HL-60 (cell line): ENCODE results near the gene CACNA2D1.

Experiments
- DNase-seq, 2 experiments: peaks; one replicate each; pipeline ENCODE4 v3.0.0-alpha.2; 2010 to 2020; ENCODE audit warnings: low read depth in 1 of 2, low spot score in 1 of 2
- H3K27ac ChIP-seq: fragments of 250-450 bp; sonication (Bioruptor Pico); replicated peaks from 2 replicates; pipeline ENCODE4 v1.5.1; 2020; ENCODE audit warnings: mild to moderate bottlenecking, moderate library complexity
- H3K27me3 ChIP-seq: fragments of 250-450 bp; sonication (Bioruptor Pico); 2 replicates; pipeline ENCODE4 v1.5.1; 2021; ENCODE audit warnings: mild to moderate bottlenecking, moderate library complexity; ENCODE audit not compliant: insufficient read depth, poor library complexity, severe bottlenecking
- H3K4me3 ChIP-seq: replicated peaks from 2 replicates; pipeline ENCODE4 v1.5.1; 2011; ENCODE audit warnings: mild to moderate bottlenecking, control low read depth, low read length; ENCODE audit not compliant: insufficient read depth
- GABPA ChIP-seq: IDR thresholded peaks from 2 replicates; pipeline ENCODE4 v1.6.1; 2012; ENCODE audit warnings: low read depth
- POLR2AphosphoS5 ChIP-seq: IDR thresholded peaks from 2 replicates; pipeline ENCODE4 v1.6.1; 2012; ENCODE audit warnings: low read depth
- REST ChIP-seq: IDR thresholded peaks from 2 replicates; pipeline ENCODE4 v1.6.1; 2012; ENCODE audit warnings: low read depth; ENCODE audit not compliant: insufficient replicate concordance
- SPI1 ChIP-seq: IDR thresholded peaks from 2 replicates; pipeline ENCODE4 v1.6.1; 2012; ENCODE audit warnings: low read depth, mild to moderate bottlenecking, borderline replicate concordance
- TF ChIP-seq, protein P1 (sequence below): IDR thresholded peaks from one replicate; pipeline ENCODE4 v1.5.1; 2011; ENCODE audit warnings: low read length, control low read depth, inconsistent platforms; ENCODE audit not compliant: insufficient read depth

CACNA2D1 gene

GRCh38 chr7:82376739-82377138 is 66.8 kb downstream of the CACNA2D1 start:
- no peak for DNase-seq
- no peak overlapping the region for H3K4me3 ChIP-seq
- no peak for TF ChIP-seq POLR2AphosphoS5
- TF ChIP-seq, protein P1, sequence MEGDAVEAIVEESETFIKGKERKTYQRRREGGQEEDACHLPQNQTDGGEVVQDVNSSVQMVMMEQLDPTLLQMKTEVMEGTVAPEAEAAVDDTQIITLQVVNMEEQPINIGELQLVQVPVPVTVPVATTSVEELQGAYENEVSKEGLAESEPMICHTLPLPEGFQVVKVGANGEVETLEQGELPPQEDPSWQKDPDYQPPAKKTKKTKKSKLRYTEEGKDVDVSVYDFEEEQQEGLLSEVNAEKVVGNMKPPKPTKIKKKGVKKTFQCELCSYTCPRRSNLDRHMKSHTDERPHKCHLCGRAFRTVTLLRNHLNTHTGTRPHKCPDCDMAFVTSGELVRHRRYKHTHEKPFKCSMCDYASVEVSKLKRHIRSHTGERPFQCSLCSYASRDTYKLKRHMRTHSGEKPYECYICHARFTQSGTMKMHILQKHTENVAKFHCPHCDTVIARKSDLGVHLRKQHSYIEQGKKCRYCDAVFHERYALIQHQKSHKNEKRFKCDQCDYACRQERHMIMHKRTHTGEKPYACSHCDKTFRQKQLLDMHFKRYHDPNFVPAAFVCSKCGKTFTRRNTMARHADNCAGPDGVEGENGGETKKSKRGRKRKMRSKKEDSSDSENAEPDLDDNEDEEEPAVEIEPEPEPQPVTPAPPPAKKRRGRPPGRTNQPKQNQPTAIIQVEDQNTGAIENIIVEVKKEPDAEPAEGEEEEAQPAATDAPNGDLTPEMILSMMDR = no peak
- TF ChIP-seq GABPA = no peak
- no peak for TF ChIP-seq REST
- no peak for TF ChIP-seq SPI1
- H3K27me3 ChIP-seq = no peaks in the 10 kb centered on the region
- no peak overlapping the region for H3K27ac ChIP-seq

- Histone ChIP-seq H3K27ac (no peak overlapping the region), H3K4me3 (no peak overlapping the region), H3K27me3 (no peaks in the 10 kb centered on the region)
- no peak for TF ChIP-seq GABPA
- TF ChIP-seq SPI1 = no peak
- TF ChIP-seq, protein P1 = no peak
- no peak for TF ChIP-seq POLR2AphosphoS5
- no peak for TF ChIP-seq REST
- DNase-seq = no peak
Observed at GRCh38 chr7:82375713-82376112, 67.9 kb downstream of the CACNA2D1 start.

- TF ChIP-seq SPI1 (no peak), POLR2AphosphoS5 (no peak), REST (no peak), GABPA (no peak)
- TF ChIP-seq, protein P1 = no peak
- no peak for DNase-seq
- Histone ChIP-seq H3K27ac (no peak overlapping the region), H3K4me3 (no peak overlapping the region), H3K27me3 (no peaks in the 10 kb centered on the region)
Observed at GRCh38 chr7:82375129-82375528, 68.4 kb downstream of the CACNA2D1 start.
